ENCODE data around the gene BSPRY.
A peak's percentile ranks its signal among the peaks of the same experiment; 100 is the strongest.

BSPRY gene

DNA sequence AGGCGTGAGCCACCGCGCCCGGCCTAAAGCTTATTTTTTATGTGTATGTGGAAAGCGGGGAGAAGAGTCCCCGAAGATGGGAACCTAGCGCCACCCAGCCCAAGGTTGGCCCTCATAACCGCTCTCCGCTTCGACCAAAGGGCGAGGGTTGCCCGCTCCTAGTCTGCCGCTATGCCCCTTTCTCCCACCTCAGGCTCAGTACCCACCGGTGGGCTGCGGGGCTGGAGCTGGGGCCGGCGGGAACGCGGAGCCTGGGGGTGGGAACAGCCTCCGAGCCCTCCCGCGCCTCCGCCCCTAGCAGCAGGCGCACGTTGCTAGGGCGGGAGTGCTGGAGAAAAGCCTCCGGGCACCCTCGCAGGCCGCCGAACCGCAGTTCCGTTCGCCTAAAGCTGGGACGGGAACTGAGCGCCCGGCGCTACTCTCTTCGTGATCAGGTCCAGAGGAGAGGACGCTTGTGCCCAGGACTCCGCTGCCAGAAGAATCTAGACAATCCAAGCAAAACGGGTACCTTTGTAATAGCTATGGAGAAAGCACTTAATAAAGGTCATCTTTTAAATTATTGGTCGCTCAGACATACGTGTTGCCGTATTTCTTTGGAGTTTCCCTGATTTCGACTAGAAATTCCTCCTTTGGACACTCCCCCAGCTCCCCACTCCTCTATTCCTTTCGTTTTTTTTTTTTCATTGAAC, 9.2 kb upstream of the BSPRY start, which contains the start of gene WDR31:
TSS of gene WDR31 (minus strand) at position 265 of the 689 bp plus-strand sequence. CDS start 8,253 bp downstream, outside the sequence.
- peak; percentile 87 for DNase-seq (ENCODE audit: low spot score)
- Histone ChIP-seq H3K23ac (ENCODE audit: low read depth, low read length, poor library complexity) (peak within 1 kb of the TSS; percentile 75), H2AK5ac (ENCODE audit: low read depth, low read length) (no peak within 1 kb of the TSS), H3K36me3 (replicated peaks in 1 of 2; ENCODE audit: control insufficient read depth in 2 of 2, insufficient read depth in 2 of 2, low read length in 2 of 2) (no peaks in the 10 kb centered on the region), H3K27me3 (ENCODE audit: control insufficient read depth in 3 of 3, insufficient read depth in 3 of 3, low read depth in 1 of 3, low read length in 3 of 3) (peaks cover 0 to 21% (median 1%) of the 10 kb centered on the region in 3 experiments), H2BK15ac (ENCODE audit: low read length) (no peak within 1 kb of the TSS), H3K9me3 (replicated peaks in 1 of 2; ENCODE audit: control insufficient read depth in 2 of 2, insufficient read depth in 1 of 2, low read depth in 1 of 2, low read length in 2 of 2) (no peaks in the 10 kb centered on the region), H3K4me2 (ENCODE audit: insufficient read depth, low read length, poor library complexity, severe bottlenecking) (peak within 1 kb of the TSS; percentile 58), H3K14ac (ENCODE audit: low read length) (no peak within 1 kb of the TSS), H2AFZ (ENCODE audit: low read length) (peak within 1 kb of the TSS; percentile 94), H3K4me3 (ENCODE audit: low read length in 2 of 2) (peak within 1 kb of the TSS; percentile 72 to 87), H3K18ac (ENCODE audit: low read length) (peak within 1 kb of the TSS; percentile 85), H2BK120ac (ENCODE audit: low read depth, low read length) (no peak within 1 kb of the TSS), H3K9ac (ENCODE audit: low read depth, low read length, poor library complexity) (peak within 1 kb of the TSS; percentile 87), H3K4ac (ENCODE audit: low read length) (no peak within 1 kb of the TSS), H4K91ac (ENCODE audit: low read depth, low read length, poor library complexity) (no peak within 1 kb of the TSS), H3K27ac (replicated peaks; ENCODE audit: low read length) (peak within 1 kb of the TSS; percentile 75), H3K79me1 (ENCODE audit: low read depth, low read length) (no peaks in the 10 kb centered on the region), H3K4me1 (ENCODE audit: control insufficient read depth in 2 of 2, insufficient read depth in 1 of 2, low read depth in 1 of 2, low read length in 2 of 2) (peaks cover 0 to 5% of the 10 kb centered on the region in 2 donors), H4K8ac (ENCODE audit: low read depth, low read length) (no peak within 1 kb of the TSS), H2BK5ac (ENCODE audit: low read length) (no peak within 1 kb of the TSS), H2BK12ac (ENCODE audit: low read length) (no peak within 1 kb of the TSS)
- no CpG with 5 or more reads among the region's 46 CpGs for WGBS, 2 donors (ENCODE audit: extremely low coverage in 2 of 2, insufficient read length in 2 of 2, insufficient replicate concordance in 1 of 2)

DNA sequence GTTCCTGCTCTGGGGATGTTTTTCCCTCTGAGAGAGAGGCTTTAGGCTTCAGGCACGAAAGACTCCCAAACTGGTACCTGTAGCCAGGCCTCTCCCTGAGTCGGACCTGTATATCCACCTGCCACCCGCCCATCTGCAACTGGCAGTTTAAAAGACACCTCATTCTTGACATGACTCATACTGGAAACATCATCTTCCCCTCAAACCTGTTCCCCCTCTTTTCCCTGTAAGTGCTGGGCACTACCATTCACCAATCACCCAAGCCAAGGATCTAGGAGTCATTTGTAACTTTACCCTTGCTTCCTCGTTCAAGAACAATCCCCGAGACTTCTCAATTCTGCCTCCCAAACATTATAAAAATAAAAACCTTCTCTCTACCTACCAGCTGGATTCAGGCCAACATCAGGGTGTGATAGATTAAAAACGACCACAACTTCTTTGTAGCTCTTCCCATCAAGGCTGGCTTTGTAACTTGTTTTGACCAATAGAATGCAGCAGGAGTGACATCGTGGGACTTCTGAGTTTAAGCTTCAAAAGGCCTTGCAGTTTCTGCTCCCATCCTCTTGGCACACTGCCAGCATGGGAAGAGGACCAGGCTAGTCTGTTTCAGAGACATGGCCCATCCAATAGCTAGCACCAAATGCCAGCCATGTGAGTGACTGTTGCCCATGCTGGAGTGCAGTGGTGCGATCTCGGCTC, 7.5 kb upstream of the BSPRY start:
- H3K79me1 ChIP-seq (ENCODE audit: low read depth, low read length) = no peaks in the 10 kb centered on the region
- no peak overlapping the region for H2BK5ac ChIP-seq (ENCODE audit: low read length)
- H3K4me3 ChIP-seq (ENCODE audit: low read length in 2 of 2) = no peak overlapping the region
- no peak overlapping the region for H2AK5ac ChIP-seq (ENCODE audit: low read depth, low read length)
- no peaks in the 10 kb centered on the region for H3K36me3 ChIP-seq (replicated peaks in 1 of 2; ENCODE audit: control insufficient read depth in 2 of 2, insufficient read depth in 2 of 2, low read length in 2 of 2)
- H2BK15ac ChIP-seq (ENCODE audit: low read length) = no peak overlapping the region
- no peak overlapping the region for H3K4ac ChIP-seq (ENCODE audit: low read length)
- H3K27me3 ChIP-seq (ENCODE audit: control insufficient read depth in 3 of 3, insufficient read depth in 3 of 3, low read depth in 1 of 3, low read length in 3 of 3) = peaks cover 0 to 36% (median 1%) of the 10 kb centered on the region in 3 experiments
- H2BK12ac ChIP-seq (ENCODE audit: low read length) = no peak overlapping the region
- peaks cover 0 to 3% of the 10 kb centered on the region in 2 donors for H3K4me1 ChIP-seq (ENCODE audit: control insufficient read depth in 2 of 2, insufficient read depth in 1 of 2, low read depth in 1 of 2, low read length in 2 of 2)
- H3K14ac ChIP-seq (ENCODE audit: low read length) = no peak overlapping the region
- DNase-seq (ENCODE audit: low spot score) = no peak
- H4K8ac ChIP-seq (ENCODE audit: low read depth, low read length) = no peak overlapping the region
- no peak overlapping the region for H2BK120ac ChIP-seq (ENCODE audit: low read depth, low read length)
- H3K18ac ChIP-seq (ENCODE audit: low read length) = no peak overlapping the region
- H3K9me3 ChIP-seq (replicated peaks in 1 of 2; ENCODE audit: control insufficient read depth in 2 of 2, insufficient read depth in 1 of 2, low read depth in 1 of 2, low read length in 2 of 2) = no peaks in the 10 kb centered on the region
- peak overlapping the region; percentile 42 for H2AFZ ChIP-seq (ENCODE audit: low read length)
- no peak overlapping the region for H3K9ac ChIP-seq (ENCODE audit: low read depth, low read length, poor library complexity)
- no peak overlapping the region for H3K23ac ChIP-seq (ENCODE audit: low read depth, low read length, poor library complexity)
- no peak overlapping the region for H3K4me2 ChIP-seq (ENCODE audit: insufficient read depth, low read length, poor library complexity, severe bottlenecking)
- H4K91ac ChIP-seq (ENCODE audit: low read depth, low read length, poor library complexity) = no peak overlapping the region
- 100% methylated on average over 2 of the region's 9 CpGs; no CpG with 5 or more reads in 1 of the 2 donors for WGBS, 2 donors (ENCODE audit: extremely low coverage in 2 of 2, insufficient read length in 2 of 2, insufficient replicate concordance in 1 of 2)
- H3K27ac ChIP-seq (replicated peaks; ENCODE audit: low read length) = no peak overlapping the region

DNA sequence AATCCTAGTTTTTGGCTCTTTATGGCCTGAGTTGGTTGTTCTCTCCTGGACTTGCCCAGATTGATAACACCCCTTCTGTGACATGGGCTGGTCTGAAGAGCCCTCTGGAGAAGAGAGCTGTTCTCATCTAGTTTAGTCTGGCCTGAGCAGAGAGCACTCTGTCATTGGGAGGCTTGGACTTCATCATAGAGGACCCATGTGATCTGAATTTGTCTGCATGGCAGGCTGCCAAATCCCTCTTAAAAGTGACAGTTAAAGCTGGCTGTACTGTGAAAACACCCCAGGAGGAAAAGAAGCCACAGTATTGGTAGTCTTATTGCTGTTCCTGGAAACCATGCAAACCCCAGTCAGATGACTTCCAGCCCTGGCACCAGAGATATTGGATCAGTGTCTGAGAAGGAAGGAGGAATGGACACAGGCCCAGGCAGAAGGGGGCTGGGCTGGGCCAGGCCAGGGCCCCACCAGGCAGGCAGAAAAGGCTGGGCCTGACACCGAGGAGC, 5.6 kb upstream of the BSPRY start:
- Histone ChIP-seq H2BK12ac (ENCODE audit: low read length) (no peak overlapping the region), H3K9ac (ENCODE audit: low read depth, low read length, poor library complexity) (no peak overlapping the region), H2BK5ac (ENCODE audit: low read length) (no peak overlapping the region), H3K4me2 (ENCODE audit: insufficient read depth, low read length, poor library complexity, severe bottlenecking) (no peak overlapping the region), H2BK15ac (ENCODE audit: low read length) (no peak overlapping the region), H3K27me3 (ENCODE audit: control insufficient read depth in 3 of 3, insufficient read depth in 3 of 3, low read depth in 1 of 3, low read length in 3 of 3) (peaks cover 0 to 54% (median 7%) of the 10 kb centered on the region in 3 experiments), H4K8ac (ENCODE audit: low read depth, low read length) (no peak overlapping the region), H3K4me1 (ENCODE audit: control insufficient read depth in 2 of 2, insufficient read depth in 1 of 2, low read depth in 1 of 2, low read length in 2 of 2) (peaks cover 0 to 3% of the 10 kb centered on the region in 2 donors), H3K23ac (ENCODE audit: low read depth, low read length, poor library complexity) (no peak overlapping the region), H3K36me3 (replicated peaks in 1 of 2; ENCODE audit: control insufficient read depth in 2 of 2, insufficient read depth in 2 of 2, low read length in 2 of 2) (no peaks in the 10 kb centered on the region), H3K4ac (ENCODE audit: low read length) (no peak overlapping the region), H2AFZ (ENCODE audit: low read length) (peak overlapping the region; percentile 30), H3K9me3 (replicated peaks in 1 of 2; ENCODE audit: control insufficient read depth in 2 of 2, insufficient read depth in 1 of 2, low read depth in 1 of 2, low read length in 2 of 2) (no peaks in the 10 kb centered on the region), H2BK120ac (ENCODE audit: low read depth, low read length) (no peak overlapping the region), H3K27ac (replicated peaks; ENCODE audit: low read length) (no peak overlapping the region), H2AK5ac (ENCODE audit: low read depth, low read length) (no peak overlapping the region), H4K91ac (ENCODE audit: low read depth, low read length, poor library complexity) (no peak overlapping the region), H3K4me3 (ENCODE audit: low read length in 2 of 2) (no peak overlapping the region), H3K14ac (ENCODE audit: low read length) (no peak overlapping the region), H3K79me1 (ENCODE audit: low read depth, low read length) (no peaks in the 10 kb centered on the region), H3K18ac (ENCODE audit: low read length) (no peak overlapping the region)
- no peak for DNase-seq (ENCODE audit: low spot score)
- no CpG with 5 or more reads among the region's 1 CpG for WGBS, 2 donors (ENCODE audit: extremely low coverage in 2 of 2, insufficient read length in 2 of 2, insufficient replicate concordance in 1 of 2)

DNA sequence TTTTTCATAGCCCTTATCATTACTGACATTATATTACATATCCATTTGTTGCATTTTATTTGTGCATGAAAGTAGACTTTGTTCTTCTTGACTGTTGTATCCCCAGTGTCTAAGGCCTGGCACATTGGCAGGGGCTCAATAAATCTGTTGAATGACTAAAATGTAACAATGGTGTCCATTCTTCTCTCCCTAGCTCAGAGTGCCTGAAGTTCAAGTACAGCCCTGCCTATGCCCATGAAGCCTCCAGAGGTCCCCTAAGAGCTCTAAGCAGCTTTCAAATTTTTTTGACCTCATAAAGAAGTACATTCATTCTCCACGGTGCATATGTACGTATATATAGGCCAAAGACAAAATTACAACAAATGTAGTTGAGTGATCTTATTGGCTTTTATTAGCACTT, 4.2 kb upstream of the BSPRY start:
- H2BK120ac ChIP-seq (ENCODE audit: low read depth, low read length) = no peak overlapping the region
- H3K18ac ChIP-seq (ENCODE audit: low read length) = no peak overlapping the region
- H3K9ac ChIP-seq (ENCODE audit: low read depth, low read length, poor library complexity) = no peak overlapping the region
- no peak overlapping the region for H4K91ac ChIP-seq (ENCODE audit: low read depth, low read length, poor library complexity)
- H2AFZ ChIP-seq (ENCODE audit: low read length) = no peak overlapping the region
- no peak overlapping the region for H4K8ac ChIP-seq (ENCODE audit: low read depth, low read length)
- peaks cover 11 to 68% (median 21%) of the 10 kb centered on the region in 3 experiments for H3K27me3 ChIP-seq (ENCODE audit: control insufficient read depth in 3 of 3, insufficient read depth in 3 of 3, low read depth in 1 of 3, low read length in 3 of 3)
- H2BK5ac ChIP-seq (ENCODE audit: low read length) = no peak overlapping the region
- H3K36me3 ChIP-seq (replicated peaks in 1 of 2; ENCODE audit: control insufficient read depth in 2 of 2, insufficient read depth in 2 of 2, low read length in 2 of 2) = no peaks in the 10 kb centered on the region
- H2BK15ac ChIP-seq (ENCODE audit: low read length) = no peak overlapping the region
- no peak overlapping the region for H3K4me3 ChIP-seq (ENCODE audit: low read length in 2 of 2)
- no peak overlapping the region for H3K27ac ChIP-seq (replicated peaks; ENCODE audit: low read length)
- H2AK5ac ChIP-seq (ENCODE audit: low read depth, low read length) = no peak overlapping the region
- H3K4me1 ChIP-seq (ENCODE audit: control insufficient read depth in 2 of 2, insufficient read depth in 1 of 2, low read depth in 1 of 2, low read length in 2 of 2) = peaks cover 0 to 2% of the 10 kb centered on the region in 2 donors
- H3K79me1 ChIP-seq (ENCODE audit: low read depth, low read length) = no peaks in the 10 kb centered on the region
- no peak overlapping the region for H3K23ac ChIP-seq (ENCODE audit: low read depth, low read length, poor library complexity)
- WGBS, 2 donors (ENCODE audit: extremely low coverage in 2 of 2, insufficient read length in 2 of 2, insufficient replicate concordance in 1 of 2) = no CpG with 5 or more reads among the region's 2 CpGs
- no peak overlapping the region for H3K4ac ChIP-seq (ENCODE audit: low read length)
- no peak overlapping the region for H2BK12ac ChIP-seq (ENCODE audit: low read length)
- DNase-seq (ENCODE audit: low spot score) = no peak
- no peak overlapping the region for H3K4me2 ChIP-seq (ENCODE audit: insufficient read depth, low read length, poor library complexity, severe bottlenecking)
- H3K14ac ChIP-seq (ENCODE audit: low read length) = no peak overlapping the region
- peaks cover 0 to 3% of the 10 kb centered on the region in 2 donors for H3K9me3 ChIP-seq (replicated peaks in 1 of 2; ENCODE audit: control insufficient read depth in 2 of 2, insufficient read depth in 1 of 2, low read depth in 1 of 2, low read length in 2 of 2)

All from neuronal stem cell (in vitro differentiated cells).